ENCODE data around the gene ZSCAN22.

GRCh38 chr19:58277197-58277596 is 49.6 kb upstream of the ZSCAN22 start:
- no peak for TF ChIP-seq CTCF (IDR thresholded peaks at IDR 0.05)
- no peak for TF ChIP-seq POLR2A (IDR thresholded peaks at IDR 0.05)
